Measurements from ENCODE around the gene CCDC197.

The CCDC197 gene

DNA sequence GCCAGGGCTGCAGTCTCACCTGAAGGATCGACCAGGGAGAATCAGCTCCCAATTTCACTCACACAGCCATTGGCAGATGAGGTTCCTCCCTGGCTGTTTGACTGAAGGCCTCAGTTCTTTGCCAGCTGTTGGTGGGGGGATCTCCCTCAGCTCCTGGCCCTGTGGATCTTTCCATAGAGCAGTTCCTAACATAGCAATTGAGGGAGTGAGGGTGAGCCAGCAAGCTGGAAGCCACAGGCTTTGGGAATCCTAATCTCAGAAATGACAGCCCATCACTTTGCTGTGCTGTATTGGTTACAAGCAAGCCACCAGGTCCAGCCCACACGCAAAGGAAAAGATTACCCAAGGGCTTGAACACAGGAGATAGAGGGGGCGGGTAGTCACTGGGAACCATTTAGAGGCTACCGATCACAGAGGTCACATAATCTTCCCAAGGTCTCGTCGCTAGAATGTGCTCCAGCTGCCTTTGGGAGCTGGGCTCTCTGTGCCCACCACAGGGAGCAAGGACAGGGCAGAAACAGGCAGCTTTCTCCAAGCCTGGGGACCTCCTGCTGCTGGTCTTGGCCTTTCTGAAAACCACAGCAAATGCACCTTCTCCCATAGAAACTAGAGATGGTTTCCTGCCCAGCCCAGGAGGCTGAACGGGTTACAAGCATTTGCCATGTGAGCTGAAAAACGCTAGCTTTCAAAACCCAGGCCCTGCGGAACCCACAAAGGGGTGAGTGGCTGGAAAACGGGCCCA lies 24.5 kb downstream of the CCDC197 start:
- Histone ChIP-seq H3K36me3 (replicated peaks; ENCODE audit: insufficient read depth, low read length) (no peaks in the 10 kb centered on the region), H3K9ac (ENCODE audit: low read length) (peak overlapping the region; percentile 46), H4K20me1 (ENCODE audit: insufficient read depth, low read length) (no peaks in the 10 kb centered on the region), H2AFZ (ENCODE audit: low read length) (peak overlapping the region; percentile 52; the same call in 1 of the 2 replicates), H3K27ac (ENCODE audit: low read length) (peak overlapping the region; percentile 94), H3K27me3 (replicated peaks; ENCODE audit: insufficient read depth, low read length) (no peaks in the 10 kb centered on the region), H3K4me3 (ENCODE audit: low read length) (no peak overlapping the region), H3K9me2 (replicated peaks; ENCODE audit: insufficient read depth, low read length) (no peaks in the 10 kb centered on the region), H3K9me3 (replicated peaks; ENCODE audit: insufficient read depth, low read length) (no peaks in the 10 kb centered on the region), H3K79me2 (ENCODE audit: low read length) (no peaks in the 10 kb centered on the region), H3K4me2 (ENCODE audit: low read depth, low read length) (peak overlapping the region; percentile 65), H3F3A (ENCODE audit: insufficient read depth, low read length) (peaks cover 21% of the 10 kb centered on the region), H3K4me1 (ENCODE audit: low read length) (peaks cover 34% of the 10 kb centered on the region)
- DNase-seq, result peak; percentile 78
- TF ChIP-seq, protein P1, sequence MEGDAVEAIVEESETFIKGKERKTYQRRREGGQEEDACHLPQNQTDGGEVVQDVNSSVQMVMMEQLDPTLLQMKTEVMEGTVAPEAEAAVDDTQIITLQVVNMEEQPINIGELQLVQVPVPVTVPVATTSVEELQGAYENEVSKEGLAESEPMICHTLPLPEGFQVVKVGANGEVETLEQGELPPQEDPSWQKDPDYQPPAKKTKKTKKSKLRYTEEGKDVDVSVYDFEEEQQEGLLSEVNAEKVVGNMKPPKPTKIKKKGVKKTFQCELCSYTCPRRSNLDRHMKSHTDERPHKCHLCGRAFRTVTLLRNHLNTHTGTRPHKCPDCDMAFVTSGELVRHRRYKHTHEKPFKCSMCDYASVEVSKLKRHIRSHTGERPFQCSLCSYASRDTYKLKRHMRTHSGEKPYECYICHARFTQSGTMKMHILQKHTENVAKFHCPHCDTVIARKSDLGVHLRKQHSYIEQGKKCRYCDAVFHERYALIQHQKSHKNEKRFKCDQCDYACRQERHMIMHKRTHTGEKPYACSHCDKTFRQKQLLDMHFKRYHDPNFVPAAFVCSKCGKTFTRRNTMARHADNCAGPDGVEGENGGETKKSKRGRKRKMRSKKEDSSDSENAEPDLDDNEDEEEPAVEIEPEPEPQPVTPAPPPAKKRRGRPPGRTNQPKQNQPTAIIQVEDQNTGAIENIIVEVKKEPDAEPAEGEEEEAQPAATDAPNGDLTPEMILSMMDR (IDR thresholded peaks at IDR 0.05; ENCODE audit: low read length), result no peak
- TF ChIP-seq EZH2phosphoT487 (IDR thresholded peaks at IDR 0.05; ENCODE audit: low read length), result no peak
- TF ChIP-seq EZH2 (optimal IDR thresholded peaks at IDR 0.05; ENCODE audit: low read depth, low read length), result no peak

DNA sequence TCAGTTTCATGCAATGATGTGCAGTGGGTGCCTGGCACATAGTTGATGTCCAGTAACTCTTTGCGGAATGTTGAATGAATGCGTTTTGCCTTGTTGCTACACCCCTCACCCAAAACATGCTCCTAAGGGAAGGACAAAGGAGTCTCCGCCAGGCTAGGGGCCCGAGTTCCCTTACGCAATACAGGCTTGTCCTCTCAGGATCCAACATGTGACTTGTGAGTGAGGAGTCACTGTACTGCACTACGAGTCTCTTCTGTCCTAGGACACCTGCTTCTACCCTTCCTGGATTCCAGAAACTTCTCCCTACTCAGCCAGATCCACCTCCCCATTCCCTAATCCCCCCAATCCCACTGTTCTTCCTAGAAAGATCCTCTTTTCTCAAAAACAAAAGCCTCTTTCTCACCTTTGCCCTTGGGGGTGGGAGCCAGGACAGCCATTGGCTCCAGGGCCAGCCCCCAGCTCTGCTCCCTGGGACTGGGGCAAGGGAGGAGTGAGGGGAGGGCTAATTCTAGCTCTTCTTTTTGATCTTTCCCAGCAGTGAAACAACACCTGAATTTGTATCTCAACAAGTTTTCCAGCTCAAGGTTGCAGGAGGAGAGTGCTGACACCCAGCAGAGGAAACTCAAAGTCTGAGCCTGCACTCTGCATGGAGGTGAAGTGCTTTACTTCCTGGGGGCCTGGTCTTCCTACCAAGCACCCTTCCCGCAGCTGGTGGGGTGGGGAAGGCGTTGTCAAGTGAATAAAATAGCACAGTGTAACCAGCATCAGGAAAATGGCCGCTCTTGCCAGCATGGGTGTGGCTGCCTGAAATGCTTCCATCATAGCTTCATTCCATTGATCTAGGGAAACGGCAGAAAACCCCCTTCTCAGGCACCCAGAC lies 25.7 kb downstream of the CCDC197 start:
- Histone ChIP-seq H3K9ac (ENCODE audit: low read length) (peak overlapping the region; percentile 46; the same call in 1 of the 2 replicates), H3K27ac (ENCODE audit: low read length) (peak overlapping the region; percentile 94), H3K4me3 (ENCODE audit: low read length) (no peak overlapping the region), H3F3A (ENCODE audit: insufficient read depth, low read length) (peaks cover 21% of the 10 kb centered on the region), H3K27me3 (replicated peaks; ENCODE audit: insufficient read depth, low read length) (no peaks in the 10 kb centered on the region), H3K9me2 (replicated peaks; ENCODE audit: insufficient read depth, low read length) (no peaks in the 10 kb centered on the region), H4K20me1 (ENCODE audit: insufficient read depth, low read length) (no peaks in the 10 kb centered on the region), H3K79me2 (ENCODE audit: low read length) (no peaks in the 10 kb centered on the region), H3K9me3 (replicated peaks; ENCODE audit: insufficient read depth, low read length) (no peaks in the 10 kb centered on the region), H3K4me2 (ENCODE audit: low read depth, low read length) (peak overlapping the region; percentile 65; the same call in 1 of the 2 replicates), H3K4me1 (ENCODE audit: low read length) (peaks cover 34% of the 10 kb centered on the region), H3K36me3 (replicated peaks; ENCODE audit: insufficient read depth, low read length) (no peaks in the 10 kb centered on the region), H2AFZ (ENCODE audit: low read length) (no peak overlapping the region)
- TF ChIP-seq EZH2 (optimal IDR thresholded peaks at IDR 0.05; ENCODE audit: low read depth, low read length) (no peak), EZH2phosphoT487 (IDR thresholded peaks at IDR 0.05; ENCODE audit: low read length) (no peak)
- TF ChIP-seq, protein P1 (IDR thresholded peaks at IDR 0.05; ENCODE audit: low read length), result no peak
- no peak for DNase-seq

DNA sequence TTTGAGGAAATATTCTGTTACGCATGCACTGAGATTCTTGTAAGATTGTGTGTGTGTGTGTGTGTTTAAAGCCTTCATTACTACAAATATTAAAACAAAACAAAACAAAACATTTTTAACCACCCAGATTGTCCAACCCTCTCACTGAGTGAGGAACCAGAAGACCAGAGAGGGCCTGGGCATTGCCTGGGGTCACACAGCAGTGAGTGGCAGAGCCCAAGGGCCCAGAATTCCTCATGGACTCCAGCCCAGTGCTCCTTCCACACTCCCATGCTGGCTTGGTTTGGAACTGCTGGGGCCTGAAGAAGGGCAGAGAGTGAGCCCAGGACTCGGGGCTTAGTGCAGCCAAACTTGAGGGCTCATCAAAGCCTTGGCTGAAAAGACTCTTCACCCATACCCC lies 27.4 kb downstream of the CCDC197 start:
- Histone ChIP-seq H3K27ac (ENCODE audit: low read length) (no peak overlapping the region), H3K9me2 (replicated peaks; ENCODE audit: insufficient read depth, low read length) (no peaks in the 10 kb centered on the region), H3K9me3 (replicated peaks; ENCODE audit: insufficient read depth, low read length) (no peaks in the 10 kb centered on the region), H3K4me1 (ENCODE audit: low read length) (peaks cover 34% of the 10 kb centered on the region), H3K4me3 (ENCODE audit: low read length) (no peak overlapping the region), H2AFZ (ENCODE audit: low read length) (no peak overlapping the region), H3F3A (ENCODE audit: insufficient read depth, low read length) (peaks cover 21% of the 10 kb centered on the region), H4K20me1 (ENCODE audit: insufficient read depth, low read length) (no peaks in the 10 kb centered on the region), H3K27me3 (replicated peaks; ENCODE audit: insufficient read depth, low read length) (no peaks in the 10 kb centered on the region), H3K36me3 (replicated peaks; ENCODE audit: insufficient read depth, low read length) (no peaks in the 10 kb centered on the region), H3K9ac (ENCODE audit: low read length) (no peak overlapping the region), H3K79me2 (ENCODE audit: low read length) (no peaks in the 10 kb centered on the region), H3K4me2 (ENCODE audit: low read depth, low read length) (no peak overlapping the region)
- no peak for DNase-seq
- TF ChIP-seq, protein P1 (IDR thresholded peaks at IDR 0.05; ENCODE audit: low read length), result no peak
- TF ChIP-seq EZH2 (optimal IDR thresholded peaks at IDR 0.05; ENCODE audit: low read depth, low read length) (no peak), EZH2phosphoT487 (IDR thresholded peaks at IDR 0.05; ENCODE audit: low read length) (no peak)
